ENCODE measurements around the gene RPS3. TPM values are rescaled to one million over a fixed set of nuclear protein-coding genes. Genes with fewer than 3 reads are reported as not detected.

RPS3 gene
- total and polyA plus RNA-seq, 2 of the 13 experiments (the other 11 are each of a cell fraction or from before 2014, with no cell fraction given) = 2,143 to 3,616 TPM

DNA sequence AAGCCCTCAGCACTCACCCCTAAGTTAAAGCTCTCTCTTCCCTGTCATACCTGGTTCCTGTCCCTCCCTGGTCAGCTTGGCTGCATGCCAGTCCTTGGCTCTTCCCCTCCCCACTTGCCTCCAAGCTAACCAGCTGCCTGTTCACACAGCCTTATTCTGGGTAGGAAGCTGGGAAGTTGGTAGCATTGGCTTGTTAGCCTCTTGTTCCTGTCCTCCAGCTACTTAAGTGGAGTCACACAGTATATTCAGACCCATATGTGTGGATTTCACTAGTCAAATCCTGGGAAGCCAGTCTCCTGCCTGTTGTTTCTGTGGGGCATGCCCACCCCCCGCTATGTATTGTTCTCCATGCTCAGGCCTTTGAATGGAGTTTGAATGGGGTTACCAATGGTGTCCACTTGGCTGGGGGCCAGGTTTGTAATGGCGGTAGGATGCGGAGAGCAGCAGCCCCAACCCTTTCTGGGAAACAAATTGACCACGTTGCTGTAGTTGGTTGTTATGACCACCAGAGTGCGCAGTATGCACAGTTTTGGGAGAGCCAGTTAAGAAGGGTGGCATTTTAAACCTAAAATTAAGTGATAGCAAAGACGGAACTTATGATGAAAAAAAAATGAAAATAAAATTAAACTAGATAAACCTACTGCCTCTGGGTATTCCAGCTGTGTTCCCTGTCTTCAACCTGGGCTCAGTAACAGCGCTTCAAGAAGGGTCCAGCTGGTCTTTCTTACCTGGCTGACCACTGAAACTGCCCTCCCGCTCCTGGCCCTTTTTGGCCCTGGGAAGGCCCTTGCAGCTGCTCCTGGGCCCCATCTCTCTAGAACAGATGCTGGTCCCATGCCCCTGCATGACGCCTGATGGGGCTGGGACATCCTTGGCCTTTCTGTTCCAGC is 10.7 kb upstream of the RPS3 start (continued):
- TF ChIP-seq ZGPAT (CRISPR knock-in tag; IDR thresholded peaks at IDR 0.05) (0 out of 2 replicates have a peak, but pooled peaks have one; percentile 23), LCORL (IDR thresholded peaks at IDR 0.05) (no peak; the same call in 1 of the 2 replicates), LCORL (CRISPR knock-in tag; IDR thresholded peaks at IDR 0.05) (peak; percentile 60), ZNF615 (CRISPR knock-in tag; IDR thresholded peaks at IDR 0.05; ENCODE audit: borderline replicate concordance) (0 out of 2 replicates have a peak, but pooled peaks have one; percentile 40), PRPF4 (IDR thresholded peaks at IDR 0.05; ENCODE audit: low read depth, low read length, poor library complexity, severe bottlenecking) (no peak), STAG1 (CRISPR knock-in tag; IDR thresholded peaks at IDR 0.05) (peak; percentile 88), XRCC5 (optimal IDR thresholded peaks at IDR 0.05; ENCODE audit: low read length) (peak; percentile 56), HNRNPK (IDR thresholded peaks at IDR 0.05; ENCODE audit: low read depth, low read length, poor library complexity, severe bottlenecking) (no peak), SSRP1 (CRISPR knock-in tag; IDR thresholded peaks at IDR 0.05) (no peak), RAD51 (IDR thresholded peaks at IDR 0.05; ENCODE audit: borderline replicate concordance) (no peak), GATAD1 (CRISPR knock-in tag; IDR thresholded peaks at IDR 0.05) (0 out of 2 replicates have a peak, but pooled peaks have one; percentile 20), HDAC1 (CRISPR knock-in tag; IDR thresholded peaks at IDR 0.05) (no peak), SP4 (CRISPR knock-in tag; IDR thresholded peaks at IDR 0.05) (0 out of 2 replicates have a peak, but pooled peaks have one; percentile 22), FOXC1 (CRISPR knock-in tag; IDR thresholded peaks at IDR 0.05; ENCODE audit: borderline replicate concordance) (peak; percentile 68; the same call in 1 of the 2 replicates), ZMYM4 (CRISPR knock-in tag; IDR thresholded peaks at IDR 0.05) (0 out of 2 replicates have a peak, but pooled peaks have one; percentile 14), ZNF644 (CRISPR knock-in tag; IDR thresholded peaks at IDR 0.05; ENCODE audit: low read depth) (0 out of 2 replicates have a peak, but pooled peaks have one; percentile 47), RAD21 (CRISPR knock-in tag; IDR thresholded peaks at IDR 0.05) (peak; percentile 58; the same call in 1 of the 2 replicates)
- TF ChIP-seq, protein P1, sequence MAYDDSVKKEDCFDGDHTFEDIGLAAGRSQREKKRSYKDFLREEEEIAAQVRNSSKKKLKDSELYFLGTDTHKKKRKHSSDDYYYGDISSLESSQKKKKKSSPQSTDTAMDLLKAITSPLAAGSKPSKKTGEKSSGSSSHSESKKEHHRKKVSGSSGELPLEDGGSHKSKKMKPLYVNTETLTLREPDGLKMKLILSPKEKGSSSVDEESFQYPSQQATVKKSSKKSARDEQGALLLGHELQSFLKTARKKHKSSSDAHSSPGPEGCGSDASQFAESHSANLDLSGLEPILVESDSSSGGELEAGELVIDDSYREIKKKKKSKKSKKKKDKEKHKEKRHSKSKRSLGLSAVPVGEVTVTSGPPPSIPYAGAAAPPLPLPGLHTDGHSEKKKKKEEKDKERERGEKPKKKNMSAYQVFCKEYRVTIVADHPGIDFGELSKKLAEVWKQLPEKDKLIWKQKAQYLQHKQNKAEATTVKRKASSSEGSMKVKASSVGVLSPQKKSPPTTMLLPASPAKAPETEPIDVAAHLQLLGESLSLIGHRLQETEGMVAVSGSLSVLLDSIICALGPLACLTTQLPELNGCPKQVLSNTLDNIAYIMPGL (CRISPR knock-in tag; IDR thresholded peaks at IDR 0.05; ENCODE audit: borderline replicate concordance in 1 of 2, low read depth in 1 of 2) = 0 out of 4 replicates have a peak, but pooled peaks of 1 of the 2 experiments have one; percentile 29
- TF ChIP-seq, protein P2, sequence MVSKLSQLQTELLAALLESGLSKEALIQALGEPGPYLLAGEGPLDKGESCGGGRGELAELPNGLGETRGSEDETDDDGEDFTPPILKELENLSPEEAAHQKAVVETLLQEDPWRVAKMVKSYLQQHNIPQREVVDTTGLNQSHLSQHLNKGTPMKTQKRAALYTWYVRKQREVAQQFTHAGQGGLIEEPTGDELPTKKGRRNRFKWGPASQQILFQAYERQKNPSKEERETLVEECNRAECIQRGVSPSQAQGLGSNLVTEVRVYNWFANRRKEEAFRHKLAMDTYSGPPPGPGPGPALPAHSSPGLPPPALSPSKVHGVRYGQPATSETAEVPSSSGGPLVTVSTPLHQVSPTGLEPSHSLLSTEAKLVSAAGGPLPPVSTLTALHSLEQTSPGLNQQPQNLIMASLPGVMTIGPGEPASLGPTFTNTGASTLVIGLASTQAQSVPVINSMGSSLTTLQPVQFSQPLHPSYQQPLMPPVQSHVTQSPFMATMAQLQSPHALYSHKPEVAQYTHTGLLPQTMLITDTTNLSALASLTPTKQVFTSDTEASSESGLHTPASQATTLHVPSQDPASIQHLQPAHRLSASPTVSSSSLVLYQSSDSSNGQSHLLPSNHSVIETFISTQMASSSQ (IDR thresholded peaks at IDR 0.05; ENCODE audit: low read depth) = no peak
- TF ChIP-seq, protein P2 (CRISPR knock-in tag; IDR thresholded peaks at IDR 0.05; ENCODE audit: borderline replicate concordance) = no peak
- TF ChIP-seq, protein P3, sequence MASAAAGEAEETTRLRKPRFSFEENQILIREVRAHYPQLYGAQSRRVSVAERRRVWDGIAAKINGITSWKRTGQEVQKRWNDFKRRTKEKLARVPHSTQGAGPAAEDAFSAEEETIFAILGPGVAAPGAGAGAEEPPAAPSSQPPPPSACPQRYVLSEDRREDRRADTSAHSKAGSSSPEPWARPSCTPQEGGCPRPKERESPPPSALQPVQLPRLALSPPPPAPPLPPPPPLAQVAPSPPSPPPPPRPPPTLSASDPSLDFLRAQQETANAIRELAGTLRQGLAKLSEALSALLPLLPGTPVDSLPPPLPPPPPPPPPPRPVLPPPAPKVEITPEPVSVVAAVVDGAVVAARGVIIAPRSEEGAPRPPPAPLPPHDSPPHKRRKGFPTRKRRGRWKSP (CRISPR knock-in tag; IDR thresholded peaks at IDR 0.05) = no peak

All from HepG2 (cell line).